HepG2 (cell line): ENCODE data around the gene OR5B2. TPM values are rescaled to one million over a fixed set of nuclear protein-coding genes. Genes with fewer than 3 reads are reported as not detected.
A peak's percentile ranks its signal among the peaks of the same experiment; 100 is the strongest.

Experiments used
- ATAC-seq: fragments of 200-7000 bp; cut with Tn5 transposase; 3 replicates; pipeline ENCODE4 v1.9.1; 2020; ENCODE audit warnings: mild to moderate bottlenecking, moderate library complexity
- BruUV-seq: library from RNA; stranded (reverse); fragments of 400-500 nt; replicated peaks from 2 replicates; lab custom pipeline; 2021; lab: Mats Ljungman, UMichigan
- CTCF ChIA-PET: fragments of 300-600 bp; formaldehyde crosslinking; extraction: SDS; loops from one replicate; lab custom pipeline; 2021; ENCODE audit warnings: low total read pairs, inconsistent platforms, low intra/inter-chr PET ratio; lab: Yijun Ruan, JAX
- POLR2A ChIA-PET: fragments of 350-600 bp; sonication (Branson Sonifier 250); formaldehyde crosslinking; loops from one replicate; lab custom pipeline; 2020; ENCODE audit warnings: antibody characterized with exemption, inconsistent platforms; lab: Yijun Ruan, JAX
- DNase-seq: peaks from one replicate; pipeline ENCODE4 v3.0.0-alpha.2; 2015; ENCODE audit warnings: low spot score
- FAIRE-seq: peaks from 3 replicates; lab custom pipeline; 2011; peaks lifted over from hg19 to GRCh38; lab: Jason Lieb, UNC
- H2AFZ ChIP-seq: one replicate; pipeline ENCODE4 v1.6.1; 2011; ENCODE audit warnings: low read length, inconsistent platforms
- H3K27ac ChIP-seq: fragments of 300-600 bp; 3 replicates; pipeline ENCODE4 v1.8.0; 2011; ENCODE audit warnings: mixed run types, mild to moderate bottlenecking, mixed read lengths, low read length, inconsistent platforms; ENCODE audit not compliant: insufficient read depth; ENCODE audit errors: extremely low read length
- H3K27me3 ChIP-seq, 2 experiments: fragments of 200-600 bp in 1 of 2; 2 replicates in 1 of 2; 3 replicates in 1 of 2; pipeline versions ENCODE4 v1.6.0 to v1.8.0; 2011; ENCODE audit warnings: low read length in 2 of 2, mild to moderate bottlenecking in 2 of 2, moderate library complexity in 2 of 2, inconsistent platforms in 1 of 2; ENCODE audit not compliant: insufficient read depth in 2 of 2, control insufficient read depth in 1 of 2
- H3K36me3 ChIP-seq, 2 experiments: fragments of 200-600 bp in 1 of 2; replicated peaks in 1 of 2; 2 replicates in 1 of 2; 3 replicates in 1 of 2; pipeline versions ENCODE4 v1.5.1 to v1.8.0; 2011; ENCODE audit warnings: low read length in 2 of 2, inconsistent platforms in 1 of 2; ENCODE audit not compliant: insufficient read depth in 2 of 2, control insufficient read depth in 1 of 2
- H3K4me1 ChIP-seq: 2 replicates; pipeline ENCODE4 v1.5.1; 2012; ENCODE audit warnings: low read length, inconsistent platforms; ENCODE audit not compliant: insufficient read depth
- H3K4me2 ChIP-seq: 2 replicates; pipeline ENCODE4 v1.6.0; 2011; ENCODE audit warnings: low read depth, low read length, inconsistent platforms
- H3K4me3 ChIP-seq, 3 experiments: fragments of 200-600 bp in 1 of 3; sonication (generic), shearing (Covaris generic) in 1 of 3; replicated peaks in 1 of 3; 2 replicates each; pipeline ENCODE4 v1.5.1; 2011 to 2016; ENCODE audit warnings: low read length in 3 of 3, inconsistent platforms in 2 of 3, low read depth in 2 of 3, mild to moderate bottlenecking in 2 of 3, control low read depth in 1 of 3, mixed read lengths in 1 of 3; ENCODE audit not compliant: insufficient read depth in 1 of 3
- H3K79me2 ChIP-seq: one replicate; pipeline ENCODE4 v1.6.1; 2011; ENCODE audit warnings: low read length, inconsistent platforms; ENCODE audit not compliant: insufficient read depth
- H3K9ac ChIP-seq: 2 replicates; pipeline ENCODE4 v1.6.0; 2011; ENCODE audit warnings: mild to moderate bottlenecking, low read depth, low read length, inconsistent platforms; ENCODE audit not compliant: insufficient read depth
- H3K9me3 ChIP-seq: 2 replicates; pipeline ENCODE4 v1.5.1; 2012; ENCODE audit warnings: mild to moderate bottlenecking, low read length
- H4K20me1 ChIP-seq: 2 replicates; pipeline ENCODE4 v1.6.0; 2011; ENCODE audit warnings: inconsistent platforms, mild to moderate bottlenecking, low read length, moderate library complexity; ENCODE audit not compliant: insufficient read depth
- ARID2 ChIP-seq: sonication (generic); formaldehyde crosslinking; IDR thresholded peaks from 2 replicates; pipeline ENCODE4 v1.8.1; 2022; ENCODE audit warnings: mild to moderate bottlenecking, missing genetic modification reagents, borderline replicate concordance
- ASH2L ChIP-seq: fragments of 300-600, 200-600 bp; sonication (generic); IDR thresholded peaks from 2 replicates; pipeline ENCODE4 v1.7.0; 2017; ENCODE audit warnings: low read depth, mild to moderate bottlenecking, moderate library complexity, mixed read lengths, low read length; ENCODE audit not compliant: insufficient read length
- HNF4G ChIP-seq, 2 experiments: sonication (generic) in 1 of 2; formaldehyde crosslinking in 1 of 2; IDR thresholded peaks; 2 replicates each; pipeline versions ENCODE4 v1.4.0 to v1.6.1; 2011 to 2020; ENCODE audit warnings: borderline replicate concordance in 2 of 2, low read depth in 2 of 2, mild to moderate bottlenecking in 2 of 2, low read length in 1 of 2, missing genetic modification reagents in 1 of 2, moderate library complexity in 1 of 2
- PHF21A ChIP-seq: sonication (generic); formaldehyde crosslinking; IDR thresholded peaks from 2 replicates; pipeline ENCODE4 v1.5.0; 2020; ENCODE audit warnings: mild to moderate bottlenecking, missing genetic modification reagents
- POLR2A ChIP-seq, 2 experiments: IDR thresholded peaks; 2 replicates each; pipeline ENCODE4 v1.6.1; 2011; ENCODE audit warnings: low read depth in 2 of 2, low read length in 2 of 2, mild to moderate bottlenecking in 1 of 2, moderate library complexity in 1 of 2; ENCODE audit not compliant: insufficient read depth in 1 of 2
- REPIN1 ChIP-seq: sonication (generic); formaldehyde crosslinking; IDR thresholded peaks from 2 replicates; pipeline ENCODE4 v1.8.0; 2022; ENCODE audit warnings: missing genetic modification reagents, low read depth, mild to moderate bottlenecking, borderline replicate concordance
- SOX6 ChIP-seq, 2 experiments: fragments of 450-650 bp in 1 of 2; sonication (generic) in 1 of 2; formaldehyde crosslinking in 1 of 2; IDR thresholded peaks; 2 replicates each; pipeline versions ENCODE4 v1.4.0 to v1.6.1; 2017 to 2020; ENCODE audit warnings: antibody characterized with exemption in 1 of 2, mild to moderate bottlenecking in 1 of 2, missing genetic modification reagents in 1 of 2
- ZMYM4 ChIP-seq: sonication (generic); formaldehyde crosslinking; IDR thresholded peaks from 2 replicates; pipeline ENCODE4 v1.8.1; 2023; ENCODE audit warnings: mild to moderate bottlenecking, missing genetic modification reagents
- ZNF260 ChIP-seq: sonication (generic); formaldehyde crosslinking; IDR thresholded peaks from 2 replicates; pipeline ENCODE4 v1.4.0; 2020; ENCODE audit warnings: missing genetic modification reagents, low read depth, mild to moderate bottlenecking, borderline replicate concordance
- ZNF737 ChIP-seq: sonication (generic); formaldehyde crosslinking; IDR thresholded peaks from 2 replicates; pipeline ENCODE4 v1.5.0; 2020; ENCODE audit warnings: missing genetic modification reagents, mild to moderate bottlenecking, borderline replicate concordance
- ZSCAN31 ChIP-seq: sonication (generic); formaldehyde crosslinking; IDR thresholded peaks from 2 replicates; pipeline ENCODE4 v1.5.0; 2020; ENCODE audit warnings: low read depth, mild to moderate bottlenecking, missing genetic modification reagents
- WGBS: methylation state at CpG from one replicate; pipeline ENCODE4 v1.1.6; 2017; ENCODE audit warnings: low lambda C conversion rate; 5-methylcytosine and 5-hydroxymethylcytosine counted together
- in situ Hi-C: cut with HindIII; loops from 2 replicates; pipeline ENCODE4 v1.10.0; 2017; ENCODE audit warnings: low pct_unique_long_range_greater_than_20kb; ENCODE audit not compliant: extremely low pct_ligation_motif_present
- intact Hi-C: fragments of 100-400 bp; cut with micrococcal nuclease; formaldehyde crosslinking; loops from one replicate; pipeline ENCODE4 v1.10.0; 2022; ENCODE audit not compliant: unreplicated experiment
- polyA plus RNA-seq, 8 experiments: library from polyadenylated mRNA; depleted of rRNA in 3 of 8; stranded (reverse) in 7 of 8; unstranded in 1 of 8; fragments of >200 nt; fragmentation: Illumina TruSeq in 4 of 8; extraction: Trizol in 4 of 8; gene quantifications; 2 replicates each; pipeline versions ENCODE4 v1.2.1 to v1.2.3, GENCODE V29; 2011 to 2016; ENCODE audit warnings: low read depth in 4 of 8, missing spikeins in 1 of 8, mixed read lengths in 1 of 8; ENCODE audit not compliant: insufficient read depth in 1 of 8
- total RNA-seq, 5 experiments: library from RNA; depleted of rRNA; stranded (reverse); fragments of >200 nt; fragmentation: Illumina TruSeq; extraction: Trizol; gene quantifications; 2 replicates each; pipeline ENCODE4 v1.2.3, GENCODE V29; 2016; ENCODE audit warnings: low read depth in 1 of 5
- TF ChIP-seq, protein P1 (sequence below): sonication (generic); formaldehyde crosslinking; conservative IDR thresholded peaks from 2 replicates; pipeline ENCODE4 v1.4.0; 2020; ENCODE audit warnings: mild to moderate bottlenecking, missing genetic modification reagents, moderate library complexity
- TF ChIP-seq, protein P2 (sequence below): sonication (generic); formaldehyde crosslinking; IDR thresholded peaks from 2 replicates; pipeline ENCODE4 v1.4.0; 2020; ENCODE audit warnings: mild to moderate bottlenecking, missing genetic modification reagents
- TF ChIP-seq, protein P3 (sequence below): IDR thresholded peaks from 2 replicates; pipeline ENCODE4 v1.6.1; 2016; ENCODE audit warnings: low read depth, control low read depth
- TF ChIP-seq, protein P4 (sequence below): sonication (generic); formaldehyde crosslinking; IDR thresholded peaks from 2 replicates; pipeline ENCODE4 v1.8.0; 2022; ENCODE audit warnings: mild to moderate bottlenecking, missing genetic modification reagents, moderate library complexity

Gene OR5B2
- total and polyA plus RNA-seq, 2 of the 13 experiments (the other 11 are each of a cell fraction or from before 2014, with no cell fraction given), result not detected

DNA sequence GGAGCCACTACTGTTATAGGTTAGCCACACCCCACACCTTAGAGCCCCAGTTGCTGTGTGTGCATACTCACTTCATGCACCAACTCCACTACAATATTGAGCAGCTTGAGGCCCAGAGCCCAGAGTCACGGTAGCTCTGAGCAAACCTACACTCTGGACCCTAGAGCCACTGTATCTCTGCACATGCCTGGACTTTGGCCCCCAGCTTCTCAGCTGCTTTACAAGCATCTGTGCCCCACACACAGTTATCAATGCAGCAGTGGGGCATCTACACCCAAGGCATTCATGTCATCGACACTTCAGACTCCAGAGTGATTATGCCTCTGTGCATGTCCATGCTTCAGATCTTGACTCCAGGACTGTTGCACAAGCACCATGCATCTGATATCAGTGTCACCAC lies 16.4 kb upstream of the OR5B2 start (continued):
- TF ChIP-seq, protein P1, sequence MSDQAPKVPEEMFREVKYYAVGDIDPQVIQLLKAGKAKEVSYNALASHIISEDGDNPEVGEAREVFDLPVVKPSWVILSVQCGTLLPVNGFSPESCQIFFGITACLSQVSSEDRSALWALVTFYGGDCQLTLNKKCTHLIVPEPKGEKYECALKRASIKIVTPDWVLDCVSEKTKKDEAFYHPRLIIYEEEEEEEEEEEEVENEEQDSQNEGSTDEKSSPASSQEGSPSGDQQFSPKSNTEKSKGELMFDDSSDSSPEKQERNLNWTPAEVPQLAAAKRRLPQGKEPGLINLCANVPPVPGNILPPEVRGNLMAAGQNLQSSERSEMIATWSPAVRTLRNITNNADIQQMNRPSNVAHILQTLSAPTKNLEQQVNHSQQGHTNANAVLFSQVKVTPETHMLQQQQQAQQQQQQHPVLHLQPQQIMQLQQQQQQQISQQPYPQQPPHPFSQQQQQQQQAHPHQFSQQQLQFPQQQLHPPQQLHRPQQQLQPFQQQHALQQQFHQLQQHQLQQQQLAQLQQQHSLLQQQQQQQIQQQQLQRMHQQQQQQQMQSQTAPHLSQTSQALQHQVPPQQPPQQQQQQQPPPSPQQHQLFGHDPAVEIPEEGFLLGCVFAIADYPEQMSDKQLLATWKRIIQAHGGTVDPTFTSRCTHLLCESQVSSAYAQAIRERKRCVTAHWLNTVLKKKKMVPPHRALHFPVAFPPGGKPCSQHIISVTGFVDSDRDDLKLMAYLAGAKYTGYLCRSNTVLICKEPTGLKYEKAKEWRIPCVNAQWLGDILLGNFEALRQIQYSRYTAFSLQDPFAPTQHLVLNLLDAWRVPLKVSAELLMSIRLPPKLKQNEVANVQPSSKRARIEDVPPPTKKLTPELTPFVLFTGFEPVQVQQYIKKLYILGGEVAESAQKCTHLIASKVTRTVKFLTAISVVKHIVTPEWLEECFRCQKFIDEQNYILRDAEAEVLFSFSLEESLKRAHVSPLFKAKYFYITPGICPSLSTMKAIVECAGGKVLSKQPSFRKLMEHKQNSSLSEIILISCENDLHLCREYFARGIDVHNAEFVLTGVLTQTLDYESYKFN (CRISPR knock-in tag), result peak; percentile 66; the same call in 1 of the 2 replicates
- TF ChIP-seq ZMYM4 (peak; percentile 53; the same call in 1 of the 2 replicates), ZNF260 (CRISPR knock-in tag) (no peak), PHF21A (CRISPR knock-in tag) (0 out of 2 replicates have a peak, but pooled peaks have one; percentile 33), SOX6 (IDR thresholded peaks at IDR 0.05) (no peak), SOX6 (CRISPR knock-in tag; IDR thresholded peaks at IDR 0.05) (peak; percentile 25; the same call in 1 of the 2 replicates), HNF4G (IDR thresholded peaks at IDR 0.05; ENCODE audit: borderline replicate concordance, low read depth, low read length) (peak; percentile 86), HNF4G (CRISPR knock-in tag; IDR thresholded peaks at IDR 0.05; ENCODE audit: borderline replicate concordance, low read depth) (no peak), POLR2A (IDR thresholded peaks at IDR 0.05; ENCODE audit: insufficient read depth in 1 of 2, low read depth in 2 of 2, low read length in 2 of 2) (no peak), REPIN1 (CRISPR knock-in tag) (peak; percentile 41; the same call in 1 of the 2 replicates), ZSCAN31 (CRISPR knock-in tag) (0 out of 2 replicates have a peak, but pooled peaks have one; percentile 27)

DNA sequence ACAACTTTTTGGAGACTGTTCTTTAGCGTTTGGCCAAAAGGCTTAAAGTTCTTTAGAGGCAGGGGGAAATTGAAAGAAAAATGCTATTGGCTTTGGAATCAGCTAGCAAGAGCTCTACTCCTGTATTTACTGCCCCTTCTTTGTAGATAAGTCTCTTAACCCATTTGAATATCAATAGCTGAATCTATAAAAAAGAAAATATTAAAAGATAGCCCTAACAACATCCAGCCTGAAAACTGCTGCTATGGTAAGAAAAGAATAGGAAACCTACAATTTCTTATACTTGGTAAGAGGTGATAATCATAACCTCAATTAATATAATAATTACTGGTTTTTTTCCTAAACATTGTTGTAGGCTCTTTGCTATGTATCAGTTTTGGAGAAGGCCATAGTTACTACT lies 14.2 kb upstream of the OR5B2 start, which contains the start of gene OR5B12:
Gene OR5B12 (minus strand): TSS at position 101 of the 400 bp plus-strand sequence. CDS start 2,085 bp downstream, outside the sequence.
- Histone ChIP-seq H3K4me3 (no peak within 1 kb of the TSS), H3K9me3 (no peaks in the 10 kb centered on the region), H3K27me3 (no peaks in the 10 kb centered on the region), H3K4me1 (peaks cover 17% of the 10 kb centered on the region), H4K20me1 (no peaks in the 10 kb centered on the region), H3K79me2 (no peaks in the 10 kb centered on the region), H3K27ac (no peak within 1 kb of the TSS), H2AFZ (no peak within 1 kb of the TSS), H3K9ac (no peak within 1 kb of the TSS), H3K4me2 (no peak within 1 kb of the TSS), H3K36me3 (no peaks in the 10 kb centered on the region)
- in situ Hi-C loops, result no loop called here
- ATAC-seq (no peak), DNase-seq (no peak), FAIRE-seq (no peak)
- intact Hi-C loops, result no loop called here
- 34% methylated on average over 1 of the region's 1 CpG for WGBS
- POLR2A ChIA-PET, result no interaction called here
- BruUV-seq, result no TSS peak
- CTCF ChIA-PET, result no interaction called here
- TF ChIP-seq ZNF737, result no peak
- TF ChIP-seq, protein P2, sequence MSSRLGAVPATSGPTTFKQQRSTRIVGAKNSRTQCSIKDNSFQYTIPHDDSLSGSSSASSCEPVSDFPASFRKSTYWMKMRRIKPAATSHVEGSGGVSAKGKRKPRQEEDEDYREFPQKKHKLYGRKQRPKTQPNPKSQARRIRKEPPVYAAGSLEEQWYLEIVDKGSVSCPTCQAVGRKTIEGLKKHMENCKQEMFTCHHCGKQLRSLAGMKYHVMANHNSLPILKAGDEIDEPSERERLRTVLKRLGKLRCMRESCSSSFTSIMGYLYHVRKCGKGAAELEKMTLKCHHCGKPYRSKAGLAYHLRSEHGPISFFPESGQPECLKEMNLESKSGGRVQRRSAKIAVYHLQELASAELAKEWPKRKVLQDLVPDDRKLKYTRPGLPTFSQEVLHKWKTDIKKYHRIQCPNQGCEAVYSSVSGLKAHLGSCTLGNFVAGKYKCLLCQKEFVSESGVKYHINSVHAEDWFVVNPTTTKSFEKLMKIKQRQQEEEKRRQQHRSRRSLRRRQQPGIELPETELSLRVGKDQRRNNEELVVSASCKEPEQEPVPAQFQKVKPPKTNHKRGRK, result no peak
- no peak for TF ChIP-seq ARID2 (CRISPR knock-in tag)
- no peak for TF ChIP-seq ASH2L
- no peak for TF ChIP-seq ZSCAN31 (CRISPR knock-in tag)
- TF ChIP-seq, protein P3, sequence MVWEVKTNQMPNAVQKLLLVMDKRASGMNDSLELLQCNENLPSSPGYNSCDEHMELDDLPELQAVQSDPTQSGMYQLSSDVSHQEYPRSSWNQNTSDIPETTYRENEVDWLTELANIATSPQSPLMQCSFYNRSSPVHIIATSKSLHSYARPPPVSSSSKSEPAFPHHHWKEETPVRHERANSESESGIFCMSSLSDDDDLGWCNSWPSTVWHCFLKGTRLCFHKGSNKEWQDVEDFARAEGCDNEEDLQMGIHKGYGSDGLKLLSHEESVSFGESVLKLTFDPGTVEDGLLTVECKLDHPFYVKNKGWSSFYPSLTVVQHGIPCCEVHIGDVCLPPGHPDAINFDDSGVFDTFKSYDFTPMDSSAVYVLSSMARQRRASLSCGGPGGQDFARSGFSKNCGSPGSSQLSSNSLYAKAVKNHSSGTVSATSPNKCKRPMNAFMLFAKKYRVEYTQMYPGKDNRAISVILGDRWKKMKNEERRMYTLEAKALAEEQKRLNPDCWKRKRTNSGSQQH (CRISPR knock-in tag), result no peak
- TF ChIP-seq, protein P4, sequence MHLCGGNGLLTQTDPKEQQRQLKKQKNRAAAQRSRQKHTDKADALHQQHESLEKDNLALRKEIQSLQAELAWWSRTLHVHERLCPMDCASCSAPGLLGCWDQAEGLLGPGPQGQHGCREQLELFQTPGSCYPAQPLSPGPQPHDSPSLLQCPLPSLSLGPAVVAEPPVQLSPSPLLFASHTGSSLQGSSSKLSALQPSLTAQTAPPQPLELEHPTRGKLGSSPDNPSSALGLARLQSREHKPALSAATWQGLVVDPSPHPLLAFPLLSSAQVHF (CRISPR knock-in tag), result no peak
